Retina (tissue), 1 donor: ENCODE results near the gene OXTR.

Experiments
- DNase-seq: peaks from one replicate; pipeline ENCODE4 v3.0.0-alpha.2; 2016

OXTR gene

GRCh38 chr3:8767256-8767666 lies 2.2 kb downstream of the OXTR start:
- no peak for DNase-seq

DNA sequence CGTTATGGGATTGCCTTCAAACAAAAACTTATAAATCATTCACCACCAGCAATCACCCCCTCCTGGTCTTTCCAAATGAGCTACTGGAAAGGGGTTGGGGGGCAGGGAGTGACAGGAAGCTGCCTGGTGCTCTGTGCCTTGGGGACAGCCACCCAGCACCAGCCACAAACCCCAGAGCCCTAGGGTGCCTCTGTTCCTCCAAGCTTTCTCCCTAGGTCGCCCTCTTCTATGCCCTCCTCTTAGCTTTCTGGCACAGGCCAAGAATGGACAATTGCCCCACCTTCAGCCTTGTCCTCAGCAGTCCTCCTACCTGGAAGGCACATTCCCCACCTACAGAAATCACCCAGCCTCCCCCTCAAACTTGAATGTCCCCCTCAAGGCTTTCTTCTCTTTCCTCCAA lies 3.3 kb downstream of the OXTR start:
- DNase-seq: no peak

GRCh38 chr3:8765528-8765927 lies 3.9 kb downstream of the OXTR start:
- DNase-seq: no peak

- no peak for DNase-seq
These were observed 4.9 kb downstream of the OXTR start for GRCh38 chr3:8764528-8764927.

DNA sequence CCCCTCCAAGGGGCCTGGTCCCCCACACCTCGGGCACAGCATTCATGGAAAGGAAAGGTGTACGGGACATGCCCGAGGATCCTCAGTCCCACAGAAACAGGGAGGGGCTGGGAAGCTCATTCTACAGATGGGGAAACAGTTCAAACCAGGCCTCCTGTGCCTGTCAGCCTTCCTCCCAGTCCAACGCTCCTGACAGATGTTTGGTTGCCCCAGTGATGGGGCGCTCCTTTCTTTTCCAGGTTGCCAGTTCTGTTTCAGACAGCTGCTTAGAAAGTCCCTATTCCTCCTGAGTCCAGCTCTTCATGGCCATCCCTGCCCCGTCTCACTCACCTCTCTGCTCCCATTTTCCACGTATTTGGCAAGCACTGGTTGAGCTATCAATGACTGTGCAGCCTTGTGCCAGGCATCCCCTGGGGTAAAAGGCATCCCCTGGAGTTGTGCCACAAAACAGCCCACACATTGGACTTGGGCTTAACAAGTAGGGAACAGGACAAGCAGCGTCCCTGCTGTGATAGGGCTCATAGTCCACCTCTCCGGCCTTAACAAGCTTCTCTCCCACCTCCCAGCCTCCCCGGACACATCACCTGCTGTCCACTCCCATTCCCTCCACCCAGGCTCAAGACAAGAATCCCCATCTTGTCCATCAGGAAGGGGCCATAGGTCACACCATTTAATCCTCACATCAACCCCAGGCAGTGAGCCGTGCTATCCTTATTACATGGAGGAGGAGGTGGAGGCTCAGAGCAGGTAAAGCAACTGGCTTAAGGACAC lies 6.6 kb downstream of the OXTR start:
- no peak for DNase-seq

GRCh38 chr3:8761866-8762265 lies 7.5 kb downstream of the OXTR start:
- no peak for DNase-seq

- no peak for DNase-seq
These were observed 8.9 kb downstream of the OXTR start for GRCh38 chr3:8760506-8760905.

GRCh38 chr3:8760091-8760490 lies 9.3 kb downstream of the OXTR start:
- no peak for DNase-seq

DNA sequence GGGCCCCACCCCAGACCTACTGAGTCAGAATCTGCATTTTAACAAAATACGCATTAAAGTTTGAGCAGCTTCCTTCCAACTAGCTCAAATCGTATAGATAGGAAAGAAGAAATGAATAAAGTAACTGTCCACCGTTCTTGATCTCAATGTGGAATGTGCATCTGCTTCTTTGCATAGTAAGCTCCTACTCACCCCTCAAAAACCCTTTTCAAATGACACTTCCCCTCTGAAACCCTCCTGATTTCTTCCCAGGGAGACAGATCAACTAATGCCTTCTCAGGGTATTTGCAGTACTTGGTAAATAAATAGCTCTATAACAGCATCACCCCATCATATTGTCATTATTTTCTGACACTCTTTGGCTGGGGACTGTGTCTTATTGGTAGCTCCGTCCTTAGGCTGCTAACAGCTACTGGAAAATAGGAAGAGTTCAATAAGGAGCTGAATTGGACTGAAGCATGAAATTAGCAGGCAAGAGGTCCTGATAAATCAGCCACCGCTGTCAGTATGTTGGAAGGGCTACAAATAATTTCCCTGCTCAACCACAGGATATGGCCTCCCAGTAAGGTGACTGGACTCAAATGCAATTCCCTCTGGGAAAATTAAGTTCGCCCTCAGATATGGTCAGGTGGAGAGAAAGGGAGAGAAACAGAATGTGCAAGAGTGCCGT lies 10.2 kb downstream of the OXTR start:
- no peak for DNase-seq

DNA sequence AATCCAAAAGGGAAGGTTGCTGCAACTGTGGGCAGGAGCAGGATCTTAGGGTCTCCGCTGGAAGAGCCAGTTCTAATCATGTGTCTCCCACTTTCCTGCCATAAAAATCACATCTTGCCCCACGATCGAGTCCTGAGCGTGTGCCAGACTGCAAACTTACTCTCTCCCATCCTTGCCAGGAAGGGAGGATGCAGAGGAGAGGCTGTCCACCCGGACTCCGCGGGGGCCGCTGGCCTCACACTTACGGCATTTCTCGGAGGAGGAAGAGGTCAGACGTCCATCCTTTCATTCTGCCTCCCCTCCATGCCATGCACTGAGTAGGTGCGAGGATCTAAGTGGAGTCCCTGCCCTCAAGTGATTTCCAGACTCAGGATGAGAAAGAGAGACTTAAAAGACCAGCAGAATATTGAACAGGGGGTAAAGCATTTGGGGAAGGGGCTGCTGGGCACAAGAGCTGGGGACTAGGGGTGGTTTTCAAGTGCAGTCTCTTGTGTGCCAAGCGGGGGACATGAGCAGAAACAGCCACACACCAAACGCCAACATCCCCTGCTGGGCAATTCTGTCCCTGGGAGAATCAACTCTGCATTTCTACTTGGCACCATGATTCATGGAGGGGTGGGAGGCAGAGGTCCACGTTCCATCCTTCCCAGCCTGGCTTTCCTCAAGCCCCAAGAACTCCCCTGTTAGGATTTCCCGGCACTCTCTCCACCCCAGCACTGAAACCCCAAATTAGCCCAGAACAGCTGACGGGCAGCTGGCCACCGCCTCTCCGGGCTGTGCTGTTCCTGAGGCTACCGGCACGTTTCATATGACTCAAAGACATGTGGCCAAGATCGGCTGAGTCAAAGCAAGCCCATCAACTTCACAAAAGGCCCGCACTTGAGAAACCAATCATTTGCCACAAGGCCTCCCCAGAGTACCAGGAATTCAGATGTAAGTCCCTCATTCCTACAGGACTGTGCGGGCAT lies 11.6 kb downstream of the OXTR start:
- no peak for DNase-seq

DNA sequence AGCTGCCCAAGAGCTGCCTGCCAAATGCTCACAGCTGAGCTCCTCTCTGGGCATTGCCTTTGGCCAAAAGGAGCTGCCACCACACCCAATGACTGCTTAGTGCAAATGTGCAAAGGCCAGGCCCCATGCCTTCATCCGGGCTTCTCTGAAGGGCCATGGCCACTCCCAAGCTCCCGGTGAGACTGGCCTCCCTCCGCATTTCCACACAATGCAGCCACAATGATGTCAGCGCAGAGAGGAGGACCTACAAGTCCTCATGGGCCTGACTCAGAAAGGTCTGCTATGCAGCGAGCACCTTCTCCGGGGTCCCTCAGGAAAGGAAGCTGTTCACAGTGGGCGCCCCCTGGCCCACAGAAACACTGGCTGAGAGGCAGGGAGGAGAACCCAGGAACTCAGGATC lies 12.7 kb downstream of the OXTR start:
- no peak for DNase-seq

GRCh38 chr3:8755564-8756237 lies 13.7 kb downstream of the OXTR start:
- DNase-seq: no peak

- DNase-seq: no peak
These were observed 14.3 kb downstream of the OXTR start for GRCh38 chr3:8755097-8755496.

- DNase-seq: no peak
These were observed 16.6 kb downstream of the OXTR start for GRCh38 chr3:8752832-8753231.

DNA sequence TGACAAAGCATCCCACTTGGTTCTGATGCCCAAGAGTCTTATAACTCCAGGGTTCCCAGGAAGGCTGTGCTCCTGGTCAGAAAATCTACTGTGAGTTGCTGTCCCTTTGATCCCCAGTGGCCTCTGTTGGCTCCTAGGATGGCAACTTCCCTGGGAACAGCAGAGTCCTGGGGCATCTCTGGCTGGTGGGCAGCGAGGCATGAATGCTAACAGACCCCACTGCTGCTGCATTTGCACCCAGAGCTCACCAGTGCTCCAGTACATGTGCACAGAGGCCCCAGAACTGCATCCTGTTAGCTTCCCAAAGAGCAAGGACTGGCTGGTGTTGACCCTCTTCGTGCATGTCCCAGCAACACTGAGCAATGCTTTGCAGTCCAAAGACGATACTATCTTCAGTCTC lies 20.1 kb downstream of the OXTR start:
- no peak for DNase-seq

DNA sequence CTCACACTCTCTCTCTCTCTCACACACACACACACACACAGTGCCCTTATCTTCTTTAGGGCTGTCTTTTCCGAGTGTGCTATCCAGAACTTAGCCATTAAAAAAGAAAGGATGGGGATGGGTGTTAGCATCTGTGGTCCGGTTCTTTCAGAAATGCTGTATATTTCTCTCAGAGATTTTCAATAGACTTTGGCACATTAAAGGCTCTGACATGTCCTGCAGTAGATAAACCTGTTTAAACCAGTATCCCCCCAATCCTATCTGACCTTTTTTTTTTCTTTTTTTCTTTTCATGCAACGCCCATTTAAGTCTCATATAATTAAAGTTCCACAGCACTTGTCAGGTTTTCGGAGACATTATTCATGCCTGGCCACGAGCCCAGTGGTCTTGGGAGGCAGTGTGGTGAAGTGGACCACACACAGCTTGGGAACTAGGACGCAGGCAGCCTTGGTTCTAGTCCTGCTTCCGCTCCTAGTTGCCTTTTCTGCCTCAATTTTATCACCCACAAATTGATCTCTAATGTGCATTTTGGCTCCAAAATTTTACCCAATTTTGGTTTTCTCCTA lies 22.6 kb downstream of the OXTR start:
- no peak for DNase-seq

GRCh38 chr3:8745619-8746370 lies 23.6 kb downstream of the OXTR start:
- DNase-seq: no peak

DNA sequence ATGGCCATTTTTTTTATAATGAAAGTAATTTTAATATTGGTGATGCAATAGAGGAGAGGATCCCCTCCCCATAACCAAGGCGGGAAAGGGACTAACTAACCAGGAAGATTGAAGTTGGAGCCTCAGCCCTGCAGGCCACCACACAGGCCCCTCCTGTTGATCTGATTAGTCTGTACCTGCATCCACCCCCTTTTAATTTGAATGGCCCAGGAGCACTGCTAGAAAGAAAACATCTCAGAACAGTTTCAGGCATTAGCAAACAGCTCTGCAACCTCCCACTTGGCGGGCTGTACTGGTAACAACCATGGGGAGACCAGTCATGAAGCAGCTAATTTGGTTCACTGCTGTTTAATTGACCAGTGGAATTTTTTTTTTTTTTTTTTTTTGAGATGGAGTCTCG lies 25.5 kb downstream of the OXTR start:
- DNase-seq: no peak

DNA sequence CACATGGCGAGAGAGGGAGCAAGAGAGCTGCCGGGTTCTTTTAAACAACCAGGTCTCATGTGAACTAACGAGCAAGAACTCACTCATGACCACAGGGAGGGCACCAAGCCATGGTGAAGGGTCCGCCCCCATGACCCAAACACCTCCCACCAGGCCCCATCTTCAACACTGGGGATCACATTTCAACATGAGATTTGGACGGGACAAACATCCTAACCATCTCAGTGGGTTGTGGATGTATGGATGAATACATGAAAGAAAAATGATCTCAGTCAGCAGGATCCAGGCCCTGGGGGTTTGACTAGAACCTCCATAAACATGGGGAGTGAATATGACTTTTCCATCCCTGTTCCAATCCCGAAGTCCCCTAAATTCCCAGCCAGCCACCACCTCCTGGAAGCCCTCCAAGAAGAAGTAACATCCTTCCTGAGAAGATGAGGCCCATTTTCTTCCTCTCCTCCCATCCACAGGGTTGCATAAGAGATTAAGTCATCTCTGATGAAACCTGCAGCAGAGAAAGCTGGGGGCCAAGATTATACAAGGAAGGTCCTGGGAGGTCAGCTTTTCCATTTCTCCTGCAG lies 26.3 kb downstream of the OXTR start:
- DNase-seq: no peak

GRCh38 chr3:8741581-8742261 lies 27.7 kb downstream of the OXTR start:
- DNase-seq: peak; percentile 29
